HFF-Myc (cell line): ENCODE measurements around the gene MAST3.

Experiments
- DNase-seq: peaks from one replicate; pipeline ENCODE4 v3.0.0-alpha.2; 2011; ENCODE audit warnings: low read depth; ENCODE audit errors: extremely low read depth
- H3K4me3 ChIP-seq: replicated peaks from 2 replicates; pipeline ENCODE4 v1.5.1; 2011; ENCODE audit warnings: low read depth, mild to moderate bottlenecking, control low read depth, low read length
- TF ChIP-seq, protein P1 (sequence below): IDR thresholded peaks from 2 replicates; pipeline ENCODE4 v1.5.1; 2012; ENCODE audit warnings: mild to moderate bottlenecking, low read depth, low read length, control low read depth; ENCODE audit errors: missing control alignments

The MAST3 gene

DNA sequence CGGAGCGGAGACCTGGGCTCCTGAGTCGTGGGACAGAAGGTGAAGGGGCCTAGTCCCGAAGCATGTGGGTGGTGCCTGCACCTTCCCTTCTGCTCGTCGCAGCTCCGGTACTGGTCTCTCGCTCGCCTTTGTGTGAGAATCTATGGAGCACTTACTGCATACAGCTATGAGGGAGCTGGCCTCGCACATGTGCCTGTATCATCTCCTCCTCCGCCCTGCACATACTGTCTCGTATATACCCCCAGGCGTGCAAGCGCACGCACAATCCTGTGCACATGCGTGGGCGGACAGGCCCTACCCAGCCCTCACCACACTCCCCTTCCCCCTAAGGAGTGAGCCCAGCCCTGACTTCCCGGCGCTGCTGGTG, 64.0 kb downstream of the MAST3 start:
- no peak overlapping the region for H3K4me3 ChIP-seq
- no peak for DNase-seq
- TF ChIP-seq, protein P1, sequence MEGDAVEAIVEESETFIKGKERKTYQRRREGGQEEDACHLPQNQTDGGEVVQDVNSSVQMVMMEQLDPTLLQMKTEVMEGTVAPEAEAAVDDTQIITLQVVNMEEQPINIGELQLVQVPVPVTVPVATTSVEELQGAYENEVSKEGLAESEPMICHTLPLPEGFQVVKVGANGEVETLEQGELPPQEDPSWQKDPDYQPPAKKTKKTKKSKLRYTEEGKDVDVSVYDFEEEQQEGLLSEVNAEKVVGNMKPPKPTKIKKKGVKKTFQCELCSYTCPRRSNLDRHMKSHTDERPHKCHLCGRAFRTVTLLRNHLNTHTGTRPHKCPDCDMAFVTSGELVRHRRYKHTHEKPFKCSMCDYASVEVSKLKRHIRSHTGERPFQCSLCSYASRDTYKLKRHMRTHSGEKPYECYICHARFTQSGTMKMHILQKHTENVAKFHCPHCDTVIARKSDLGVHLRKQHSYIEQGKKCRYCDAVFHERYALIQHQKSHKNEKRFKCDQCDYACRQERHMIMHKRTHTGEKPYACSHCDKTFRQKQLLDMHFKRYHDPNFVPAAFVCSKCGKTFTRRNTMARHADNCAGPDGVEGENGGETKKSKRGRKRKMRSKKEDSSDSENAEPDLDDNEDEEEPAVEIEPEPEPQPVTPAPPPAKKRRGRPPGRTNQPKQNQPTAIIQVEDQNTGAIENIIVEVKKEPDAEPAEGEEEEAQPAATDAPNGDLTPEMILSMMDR, result no peak

DNA sequence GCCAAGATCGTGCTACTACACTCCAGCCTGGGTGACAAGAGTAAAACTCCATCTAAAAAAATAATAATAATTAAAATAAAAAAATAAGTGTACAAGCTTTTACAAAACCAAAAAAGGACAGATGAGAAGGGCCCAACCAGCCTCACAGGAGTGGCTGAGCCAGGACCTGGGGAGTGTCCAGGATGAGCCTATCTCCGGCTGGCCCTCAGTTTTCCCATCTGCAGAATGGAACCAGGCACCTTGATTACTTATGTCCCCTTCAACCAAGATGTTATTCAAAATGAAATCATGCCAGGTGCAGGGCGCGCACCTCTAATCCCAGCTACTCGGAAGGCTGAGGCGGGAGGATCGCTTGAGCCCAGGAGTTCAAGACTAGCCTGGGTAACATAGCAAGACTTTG, 66.5 kb downstream of the MAST3 start:
- DNase-seq, result no peak
- H3K4me3 ChIP-seq, result no peak overlapping the region
- TF ChIP-seq, protein P1, result no peak

DNA sequence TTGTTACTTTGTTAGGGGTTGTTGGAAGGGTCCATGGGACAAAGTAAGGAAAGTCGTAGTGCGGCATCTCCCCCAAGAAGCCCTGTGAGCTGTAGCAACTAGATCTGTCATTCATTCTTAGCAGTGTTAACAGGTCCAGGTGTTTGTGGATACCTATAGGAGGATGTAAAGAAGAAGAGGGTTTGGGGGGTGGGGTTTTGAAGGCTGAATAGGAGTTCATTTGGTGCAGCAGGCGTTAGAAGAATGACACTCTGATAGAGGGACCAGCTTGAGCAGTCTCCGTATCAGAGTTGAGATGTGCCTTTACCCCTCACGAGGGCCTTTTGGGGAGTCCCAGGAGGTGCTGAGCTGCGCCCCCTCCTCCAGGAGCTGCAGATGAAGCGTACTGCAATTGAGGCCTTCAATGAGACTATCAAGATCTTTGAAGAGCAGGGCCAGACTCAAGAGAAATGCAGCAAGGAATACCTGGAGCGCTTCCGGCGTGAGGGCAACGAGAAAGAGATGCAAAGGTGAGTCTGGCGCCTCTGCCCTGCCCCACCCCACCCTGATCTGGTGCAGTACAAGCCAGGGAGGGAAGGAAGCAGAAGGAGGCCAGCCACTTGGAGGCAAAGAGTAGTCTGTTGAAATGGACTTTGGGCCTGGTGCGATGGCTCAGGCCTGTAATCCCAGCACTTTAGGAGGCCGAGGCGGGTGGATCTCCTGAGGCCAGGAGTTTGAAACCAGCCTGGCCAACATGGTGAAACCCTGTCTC, 68.4 kb downstream of the MAST3 start:
- DNase-seq, result no peak
- H3K4me3 ChIP-seq, result no peak overlapping the region
- TF ChIP-seq, protein P1, result no peak

DNA sequence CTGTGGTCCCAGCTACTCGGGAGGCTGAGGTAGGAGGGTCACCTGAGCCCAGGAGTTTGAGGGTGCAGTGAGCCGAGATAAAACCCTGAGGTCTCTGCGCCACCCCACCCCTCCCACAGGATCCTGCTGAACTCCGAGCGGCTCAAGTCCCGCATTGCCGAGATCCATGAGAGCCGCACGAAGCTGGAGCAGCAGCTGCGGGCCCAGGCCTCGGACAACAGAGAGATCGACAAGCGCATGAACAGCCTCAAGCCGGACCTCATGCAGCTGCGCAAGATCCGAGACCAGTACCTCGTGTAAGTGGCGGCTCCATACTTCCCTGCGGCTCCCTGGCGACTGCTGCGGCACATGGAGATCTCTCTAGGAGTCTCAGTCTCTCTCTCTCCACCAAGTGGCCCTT, 69.4 kb downstream of the MAST3 start:
- no peak for DNase-seq
- TF ChIP-seq, protein P1, result no peak
- H3K4me3 ChIP-seq, result no peak overlapping the region

DNA sequence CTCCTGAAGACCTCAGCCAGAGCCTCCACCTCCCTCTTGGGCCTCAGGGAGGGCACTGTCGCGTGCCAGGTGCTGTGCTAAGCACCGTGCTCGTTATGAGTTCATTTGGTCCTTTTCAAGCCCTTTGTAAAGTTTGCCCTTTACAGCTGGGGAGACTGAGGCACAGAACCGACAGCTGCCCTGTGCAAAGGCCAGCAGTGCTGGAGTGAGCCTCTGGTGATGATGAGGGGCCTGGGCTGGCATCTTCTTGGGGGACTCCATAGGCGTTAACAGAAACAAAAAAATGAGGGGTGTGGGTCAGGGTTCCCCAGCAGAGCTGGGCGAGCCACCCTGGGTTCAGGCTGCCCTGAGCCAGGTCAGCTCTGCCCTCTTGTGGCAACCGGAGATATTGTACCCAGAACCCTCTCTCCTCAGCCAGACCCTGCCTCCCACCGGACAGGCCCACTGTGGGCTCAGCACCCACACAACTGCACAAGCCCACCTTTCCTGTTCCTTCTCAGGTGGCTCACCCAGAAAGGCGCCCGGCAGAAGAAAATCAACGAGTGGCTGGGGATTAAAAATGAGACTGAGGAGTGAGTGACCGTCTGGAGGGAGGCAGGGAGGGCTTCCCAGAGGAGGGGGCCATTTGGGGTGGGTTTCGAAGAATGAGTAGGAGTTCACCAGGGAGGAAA, 70.5 kb downstream of the MAST3 start:
- no peak overlapping the region for H3K4me3 ChIP-seq
- no peak for DNase-seq
- TF ChIP-seq, protein P1, result peak; percentile 79

DNA sequence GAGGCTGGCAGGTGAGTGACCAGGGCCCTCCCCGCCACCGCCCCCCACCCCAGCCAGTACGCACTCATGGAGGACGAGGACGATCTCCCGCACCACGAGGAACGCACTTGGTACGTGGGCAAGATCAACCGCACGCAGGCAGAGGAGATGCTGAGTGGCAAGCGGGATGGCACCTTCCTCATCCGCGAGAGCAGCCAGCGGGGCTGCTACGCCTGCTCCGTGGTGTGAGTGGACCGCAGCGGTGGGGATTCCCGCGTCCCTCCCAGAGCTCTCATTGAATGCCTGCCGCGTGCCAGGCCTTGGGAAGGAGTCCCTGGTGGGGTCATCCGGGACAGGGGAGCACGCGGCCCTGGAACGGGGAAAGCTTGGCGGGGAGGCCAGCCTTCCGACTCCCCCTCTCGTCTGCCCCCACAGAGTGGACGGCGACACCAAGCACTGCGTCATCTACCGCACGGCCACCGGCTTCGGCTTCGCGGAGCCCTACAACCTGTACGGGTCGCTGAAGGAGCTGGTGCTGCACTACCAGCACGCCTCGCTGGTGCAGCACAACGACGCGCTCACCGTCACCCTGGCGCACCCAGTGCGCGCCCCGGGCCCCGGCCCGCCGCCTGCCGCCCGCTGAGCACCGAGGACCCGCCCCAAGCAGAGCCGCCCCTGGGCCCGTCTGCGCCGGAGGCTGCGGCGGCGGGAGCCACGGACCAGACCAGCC, 71.2 kb downstream of the MAST3 start:
- TF ChIP-seq, protein P1, result no peak
- no peak for DNase-seq
- no peak overlapping the region for H3K4me3 ChIP-seq
